ENCODE results near the gene C2CD2.
"Not testable (repeated sequence)": the region's sequence is repeated elsewhere in the genome, so short reads cannot be mapped to it uniquely, and the experiment has no call there.

C2CD2 gene

GRCh38 chr21:41973861-41974751 lies 20.3 kb upstream of the C2CD2 start:
- no peak for DNase-seq

- DNase-seq, result no peak
Observed at GRCh38 chr21:41973427-41973831, 19.6 kb upstream of the C2CD2 start.

GRCh38 chr21:41972511-41973205 lies 18.8 kb upstream of the C2CD2 start:
- DNase-seq, result no peak

GRCh38 chr21:41971891-41972290 lies 18.1 kb upstream of the C2CD2 start:
- DNase-seq, result no peak

GRCh38 chr21:41970751-41971653 lies 17.2 kb upstream of the C2CD2 start:
- DNase-seq, result no peak

GRCh38 chr21:41970106-41970391 lies 16.2 kb upstream of the C2CD2 start:
- DNase-seq, result no peak

- DNase-seq, result no peak
Observed at GRCh38 chr21:41967708-41968107, 13.9 kb upstream of the C2CD2 start.

- DNase-seq, result no peak
Observed at GRCh38 chr21:41966872-41967621, 13.2 kb upstream of the C2CD2 start.

GRCh38 chr21:41966041-41966833 lies 12.4 kb upstream of the C2CD2 start:
- no peak for DNase-seq

GRCh38 chr21:41965461-41966013 lies 11.7 kb upstream of the C2CD2 start:
- DNase-seq, result no peak

GRCh38 chr21:41965045-41965444 lies 11.2 kb upstream of the C2CD2 start:
- DNase-seq, result no peak

- DNase-seq, result no peak
Observed at GRCh38 chr21:41964171-41964570, 10.4 kb upstream of the C2CD2 start.

GRCh38 chr21:41962425-41962966 lies 8.7 kb upstream of the C2CD2 start:
- no peak for DNase-seq

GRCh38 chr21:41961753-41962152 lies 7.9 kb upstream of the C2CD2 start:
- DNase-seq, result no peak

- DNase-seq, result no peak
Observed at GRCh38 chr21:41961282-41961701, 7.5 kb upstream of the C2CD2 start.

GRCh38 chr21:41960386-41960785 lies 6.6 kb upstream of the C2CD2 start:
- no peak for DNase-seq

GRCh38 chr21:41959697-41960096 lies 5.9 kb upstream of the C2CD2 start:
- not testable (repeated sequence) for DNase-seq

- peak; percentile 38 for DNase-seq
Observed at GRCh38 chr21:41958886-41959563, 5.2 kb upstream of the C2CD2 start.

GRCh38 chr21:41957991-41958766 lies 4.4 kb upstream of the C2CD2 start:
- DNase-seq, result peak; percentile 22
